ENCODE results near the gene ARL15.

Gene ARL15

GRCh38 chr5:54296386-54296785 is 14.0 kb downstream of the ARL15 start:
- TF ChIP-seq POLR2A (IDR thresholded peaks at IDR 0.05; ENCODE audit: extremely low read depth, insufficient read length) (no peak), MYC (IDR thresholded peaks at IDR 0.05; ENCODE audit: low read depth, low read length) (no peak)
- TF ChIP-seq, protein P1, sequence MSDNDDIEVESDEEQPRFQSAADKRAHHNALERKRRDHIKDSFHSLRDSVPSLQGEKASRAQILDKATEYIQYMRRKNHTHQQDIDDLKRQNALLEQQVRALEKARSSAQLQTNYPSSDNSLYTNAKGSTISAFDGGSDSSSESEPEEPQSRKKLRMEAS (IDR thresholded peaks at IDR 0.05; ENCODE audit: low read depth, low read length) = no peak
- TF ChIP-seq, protein P2, sequence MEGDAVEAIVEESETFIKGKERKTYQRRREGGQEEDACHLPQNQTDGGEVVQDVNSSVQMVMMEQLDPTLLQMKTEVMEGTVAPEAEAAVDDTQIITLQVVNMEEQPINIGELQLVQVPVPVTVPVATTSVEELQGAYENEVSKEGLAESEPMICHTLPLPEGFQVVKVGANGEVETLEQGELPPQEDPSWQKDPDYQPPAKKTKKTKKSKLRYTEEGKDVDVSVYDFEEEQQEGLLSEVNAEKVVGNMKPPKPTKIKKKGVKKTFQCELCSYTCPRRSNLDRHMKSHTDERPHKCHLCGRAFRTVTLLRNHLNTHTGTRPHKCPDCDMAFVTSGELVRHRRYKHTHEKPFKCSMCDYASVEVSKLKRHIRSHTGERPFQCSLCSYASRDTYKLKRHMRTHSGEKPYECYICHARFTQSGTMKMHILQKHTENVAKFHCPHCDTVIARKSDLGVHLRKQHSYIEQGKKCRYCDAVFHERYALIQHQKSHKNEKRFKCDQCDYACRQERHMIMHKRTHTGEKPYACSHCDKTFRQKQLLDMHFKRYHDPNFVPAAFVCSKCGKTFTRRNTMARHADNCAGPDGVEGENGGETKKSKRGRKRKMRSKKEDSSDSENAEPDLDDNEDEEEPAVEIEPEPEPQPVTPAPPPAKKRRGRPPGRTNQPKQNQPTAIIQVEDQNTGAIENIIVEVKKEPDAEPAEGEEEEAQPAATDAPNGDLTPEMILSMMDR (IDR thresholded peaks at IDR 0.05; ENCODE audit: low read depth, low read length) = no peak
- H3K4me3 ChIP-seq (ENCODE audit: low read depth, low read length) = no peak overlapping the region
- no peak for DNase-seq (ENCODE audit: low read depth)

DNA sequence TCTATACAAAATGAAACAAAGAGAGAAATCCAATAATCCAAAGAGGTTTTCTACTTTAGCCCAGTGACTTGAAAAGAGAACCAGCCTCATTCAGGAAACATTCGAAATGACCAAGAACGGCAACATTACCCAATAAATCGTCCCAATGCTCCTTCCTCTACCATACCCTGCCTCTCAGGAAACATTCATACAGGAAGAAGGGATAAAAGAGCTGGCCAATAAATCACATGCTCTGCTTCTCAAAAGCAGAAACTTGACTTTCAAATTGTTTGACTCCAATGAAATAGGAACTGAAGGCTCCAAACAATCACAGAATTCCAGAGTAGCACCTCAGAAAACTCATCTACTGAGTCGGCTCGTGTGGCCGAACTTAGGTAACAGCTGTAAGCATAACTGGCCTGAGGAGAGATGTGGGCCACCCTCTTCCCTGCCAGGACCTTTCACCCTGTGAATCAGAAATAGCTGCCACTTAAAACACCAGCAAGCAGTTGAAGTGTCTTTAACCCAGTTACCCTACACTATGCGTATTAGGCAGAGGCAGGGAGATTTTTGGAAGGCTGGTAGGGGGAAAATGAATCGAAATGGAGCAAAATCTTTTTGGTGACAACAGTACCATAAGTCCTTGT is 14.6 kb downstream of the ARL15 start:
- H3K4me3 ChIP-seq (ENCODE audit: low read depth, low read length) = no peak overlapping the region
- peak; percentile 7 for DNase-seq (ENCODE audit: low read depth)
- TF ChIP-seq MYC (IDR thresholded peaks at IDR 0.05; ENCODE audit: low read depth, low read length) (no peak), POLR2A (IDR thresholded peaks at IDR 0.05; ENCODE audit: extremely low read depth, insufficient read length) (no peak)
- TF ChIP-seq, protein P2 (IDR thresholded peaks at IDR 0.05; ENCODE audit: low read depth, low read length) = no peak
- TF ChIP-seq, protein P1 (IDR thresholded peaks at IDR 0.05; ENCODE audit: low read depth, low read length) = no peak

GRCh38 chr5:54294097-54294667 is 16.2 kb downstream of the ARL15 start:
- no peak overlapping the region for H3K4me3 ChIP-seq (ENCODE audit: low read depth, low read length)
- TF ChIP-seq, protein P2 (IDR thresholded peaks at IDR 0.05; ENCODE audit: low read depth, low read length) = no peak
- TF ChIP-seq MYC (IDR thresholded peaks at IDR 0.05; ENCODE audit: low read depth, low read length) (no peak), POLR2A (IDR thresholded peaks at IDR 0.05; ENCODE audit: extremely low read depth, insufficient read length) (no peak)
- TF ChIP-seq, protein P1 (IDR thresholded peaks at IDR 0.05; ENCODE audit: low read depth, low read length) = no peak
- no peak for DNase-seq (ENCODE audit: low read depth)

DNA sequence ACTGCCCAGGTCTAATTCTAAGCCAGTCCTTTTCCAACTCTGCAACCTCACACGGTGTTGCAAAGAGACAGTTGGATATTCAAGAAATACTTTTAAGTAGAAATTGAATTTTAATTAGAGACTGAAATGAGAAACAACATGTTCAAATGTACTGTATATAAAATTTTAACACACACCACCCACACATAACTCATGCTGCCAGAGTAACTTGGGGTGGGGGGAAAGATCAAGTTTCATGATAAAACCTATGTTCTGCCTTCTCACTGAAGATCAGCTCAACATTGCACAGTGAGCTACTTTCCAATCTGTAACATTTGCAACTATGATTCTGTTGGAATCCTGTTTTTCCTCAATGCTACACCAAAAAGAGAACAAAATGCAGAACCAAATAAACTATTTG is 17.5 kb downstream of the ARL15 start:
- DNase-seq (ENCODE audit: low read depth) = no peak
- no peak overlapping the region for H3K4me3 ChIP-seq (ENCODE audit: low read depth, low read length)
- TF ChIP-seq POLR2A (IDR thresholded peaks at IDR 0.05; ENCODE audit: extremely low read depth, insufficient read length) = no peak
- TF ChIP-seq, protein P1 (IDR thresholded peaks at IDR 0.05; ENCODE audit: low read depth, low read length) = no peak
- no peak for TF ChIP-seq MYC (IDR thresholded peaks at IDR 0.05; ENCODE audit: low read depth, low read length)
- TF ChIP-seq, protein P2 (IDR thresholded peaks at IDR 0.05; ENCODE audit: low read depth, low read length) = no peak

- no peak for TF ChIP-seq MYC (IDR thresholded peaks at IDR 0.05; ENCODE audit: low read depth, low read length)
- H3K4me3 ChIP-seq (ENCODE audit: low read depth, low read length) = no peak overlapping the region
- no peak for DNase-seq (ENCODE audit: low read depth)
Observed at GRCh38 chr5:54291498-54291897, 18.9 kb downstream of the ARL15 start.

DNA sequence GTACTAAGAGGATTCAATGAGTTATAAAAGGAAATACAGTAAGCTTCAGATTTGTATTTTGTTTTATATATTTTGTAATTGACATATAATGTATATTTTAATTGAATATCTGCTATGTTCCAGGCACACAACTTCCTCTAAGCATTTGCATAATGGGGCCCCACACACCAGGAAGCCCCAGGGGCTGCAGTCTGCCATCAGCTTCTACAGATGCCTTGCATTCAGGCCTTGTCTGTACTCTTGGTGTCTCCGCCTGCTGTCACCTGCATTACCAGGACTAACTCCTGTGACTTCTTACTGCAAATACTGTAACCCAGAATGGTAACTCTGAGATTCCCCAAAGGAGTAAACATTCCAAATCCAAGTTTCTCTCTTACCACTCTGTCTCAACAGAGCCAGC is 20.6 kb downstream of the ARL15 start:
- DNase-seq (ENCODE audit: low read depth) = no peak
- TF ChIP-seq POLR2A (IDR thresholded peaks at IDR 0.05; ENCODE audit: extremely low read depth, insufficient read length) = no peak
- TF ChIP-seq, protein P1 (IDR thresholded peaks at IDR 0.05; ENCODE audit: low read depth, low read length) = no peak
- TF ChIP-seq, protein P2 (IDR thresholded peaks at IDR 0.05; ENCODE audit: low read depth, low read length) = no peak
- no peak for TF ChIP-seq MYC (IDR thresholded peaks at IDR 0.05; ENCODE audit: low read depth, low read length)
- no peak overlapping the region for H3K4me3 ChIP-seq (ENCODE audit: low read depth, low read length)
